H1 (cell line): Measurements from ENCODE around the gene PLSCR3. TPM values are rescaled to one million over a fixed set of nuclear protein-coding genes. Genes with fewer than 3 reads are reported as not detected.

ENCODE experiments used
- CTCF ChIA-PET: fragments of 300-600 bp; sonication (Branson Sonifier 250); formaldehyde crosslinking; loops from one replicate; lab custom pipeline; 2021; ENCODE audit not compliant: partially characterized antibody; lab: Charles Lee
- POLR2A ChIA-PET: fragments of 300-600 bp; sonication (Branson Sonifier 250); formaldehyde crosslinking; loops from one replicate; lab custom pipeline; 2021; ENCODE audit warnings: inconsistent platforms; ENCODE audit not compliant: partially characterized antibody; lab: Charles Lee
- DNase-seq, 2 experiments: peaks; one replicate each; pipeline versions ENCODE4 v3.0.0 to v3.0.0-alpha.2; 2010 to 2022; ENCODE audit warnings: low spot score in 2 of 2, low read depth in 1 of 2, mixed read lengths in 1 of 2
- FAIRE-seq: peaks from 2 replicates; lab custom pipeline; 2011; peaks lifted over from hg19 to GRCh38; lab: Jason Lieb, UNC
- H2AFZ ChIP-seq: 2 replicates; pipeline ENCODE4 v1.8.1; 2012; ENCODE audit warnings: low read length, inconsistent platforms
- H2AK5ac ChIP-seq: 2 replicates; pipeline ENCODE4 v1.6.1; 2013; ENCODE audit warnings: low read depth, low read length
- H2BK120ac ChIP-seq: replicated peaks from 2 replicates; pipeline ENCODE3; 2013; ENCODE audit warnings: low read depth, low read length, inconsistent platforms
- H2BK12ac ChIP-seq: 2 replicates; pipeline ENCODE4 v1.6.1; 2013; ENCODE audit warnings: low read depth, low read length
- H2BK15ac ChIP-seq: 2 replicates; pipeline ENCODE4 v1.6.1; 2013; ENCODE audit warnings: low read length
- H2BK20ac ChIP-seq: 2 replicates; pipeline ENCODE4 v1.6.1; 2013; ENCODE audit warnings: low read length
- H2BK5ac ChIP-seq: 2 replicates; pipeline ENCODE4 v1.6.1; 2013; ENCODE audit warnings: low read depth, low read length
- H3K14ac ChIP-seq: 2 replicates; pipeline ENCODE4 v1.6.1; 2013; ENCODE audit warnings: inconsistent platforms; ENCODE audit not compliant: insufficient read length
- H3K18ac ChIP-seq: 2 replicates; pipeline ENCODE4 v1.6.1; 2013; ENCODE audit warnings: low read length; ENCODE audit errors: extremely low read depth
- H3K23ac ChIP-seq: 2 replicates; pipeline ENCODE4 v1.6.1; 2013; ENCODE audit warnings: inconsistent platforms; ENCODE audit not compliant: insufficient read length
- H3K23me2 ChIP-seq: 2 replicates; pipeline ENCODE4 v1.6.1; 2013; ENCODE audit warnings: low read depth, low read length
- H3K27ac ChIP-seq: 2 replicates; pipeline ENCODE4 v1.6.1; 2011; ENCODE audit warnings: low read depth, low read length, inconsistent platforms
- H3K27me3 ChIP-seq, 4 experiments: replicated peaks in 1 of 4; 1 replicate in 1 of 4; 2 replicates in 3 of 4; pipeline versions ENCODE4 v1.6.1 to v1.8.1; 2011 to 2013; ENCODE audit warnings: low read length in 3 of 4, mild to moderate bottlenecking in 3 of 4, inconsistent platforms in 2 of 4, mixed read lengths in 2 of 4, moderate library complexity in 1 of 4; ENCODE audit not compliant: control insufficient read depth in 3 of 4, insufficient read depth in 3 of 4; ENCODE audit errors: extremely low read depth in 1 of 4
- H3K36me3 ChIP-seq, 4 experiments: 2 replicates each; pipeline versions ENCODE4 v1.6.1 to v1.8.1; 2011 to 2013; ENCODE audit warnings: mild to moderate bottlenecking in 4 of 4, low read length in 3 of 4, moderate library complexity in 2 of 4, control low read depth in 1 of 4, inconsistent platforms in 1 of 4; ENCODE audit not compliant: insufficient read depth in 4 of 4, control insufficient read depth in 2 of 4
- H3K4ac ChIP-seq: replicated peaks from 2 replicates; pipeline ENCODE3; 2013; ENCODE audit warnings: low read length, low read depth, mixed read lengths, inconsistent platforms; ENCODE audit not compliant: insufficient read length
- H3K4me1 ChIP-seq, 4 experiments: replicated peaks in 1 of 4; 1 replicate in 1 of 4; 2 replicates in 3 of 4; pipeline versions ENCODE4 v1.6.1 to v1.8.1; 2011 to 2013; ENCODE audit warnings: low read length in 3 of 4, inconsistent platforms in 2 of 4, mixed read lengths in 1 of 4; ENCODE audit not compliant: insufficient read depth in 4 of 4, control insufficient read depth in 3 of 4
- H3K4me2 ChIP-seq, 2 experiments: 2 replicates each; pipeline versions ENCODE4 v1.6.1 to v1.8.1; 2011 to 2013; ENCODE audit warnings: low read depth in 2 of 2, low read length in 2 of 2, control low read depth in 1 of 2, inconsistent platforms in 1 of 2, mild to moderate bottlenecking in 1 of 2; ENCODE audit not compliant: insufficient read depth in 1 of 2
- H3K4me3 ChIP-seq, 4 experiments: fragments of 200-600, 300-600 bp in 1 of 4; sonication (generic), shearing (Covaris generic), sonication (Bioruptor Twin) in 1 of 4; 2 replicates each; pipeline versions ENCODE4 v1.5.1 to v1.8.1; 2011 to 2016; ENCODE audit warnings: low read length in 4 of 4, low read depth in 3 of 4, control low read depth in 2 of 4, inconsistent platforms in 2 of 4, mild to moderate bottlenecking in 2 of 4, mixed read lengths in 1 of 4, moderate library complexity in 1 of 4; ENCODE audit not compliant: insufficient read depth in 2 of 4; ENCODE audit errors: extremely low read depth in 1 of 4
- H3K56ac ChIP-seq: replicated peaks from 2 replicates; pipeline ENCODE3; 2013; ENCODE audit warnings: low read depth, mild to moderate bottlenecking, mixed read lengths, low read length, inconsistent platforms; ENCODE audit not compliant: insufficient read length
- H3K79me1 ChIP-seq: 2 replicates; pipeline ENCODE4 v1.6.1; 2013; ENCODE audit warnings: low read depth, low read length, control low read depth
- H3K79me2 ChIP-seq, 2 experiments: 2 replicates each; pipeline versions ENCODE4 v1.6.1 to v1.8.1; 2012 to 2013; ENCODE audit warnings: low read length in 2 of 2, mild to moderate bottlenecking in 2 of 2, inconsistent platforms in 1 of 2; ENCODE audit not compliant: insufficient read depth in 2 of 2, control insufficient read depth in 1 of 2
- H3K9ac ChIP-seq, 4 experiments: replicated peaks in 1 of 4; 1 replicate in 1 of 4; 2 replicates in 3 of 4; pipeline versions ENCODE4 v1.6.1 to v1.8.1; 2011 to 2013; ENCODE audit warnings: low read depth in 3 of 4, low read length in 3 of 4, control low read depth in 2 of 4, mild to moderate bottlenecking in 2 of 4, moderate library complexity in 2 of 4, inconsistent platforms in 1 of 4; ENCODE audit errors: extremely low read depth in 1 of 4
- H3K9me3 ChIP-seq, 2 experiments: 2 replicates each; pipeline versions ENCODE4 v1.6.1 to v1.8.1; 2012 to 2013; ENCODE audit warnings: mild to moderate bottlenecking in 2 of 2, moderate library complexity in 2 of 2, control low read depth in 1 of 2, inconsistent platforms in 1 of 2, low read depth in 1 of 2, low read length in 1 of 2, mixed read lengths in 1 of 2; ENCODE audit not compliant: insufficient read depth in 2 of 2
- H4K20me1 ChIP-seq, 2 experiments: replicated peaks in 1 of 2; 2 replicates each; pipeline versions ENCODE3 to v1.8.1; 2011 to 2013; ENCODE audit warnings: inconsistent platforms in 2 of 2, low read length in 2 of 2, mild to moderate bottlenecking in 1 of 2; ENCODE audit not compliant: insufficient read depth in 2 of 2, control insufficient read depth in 1 of 2
- H4K5ac ChIP-seq: 2 replicates; pipeline ENCODE4 v1.6.1; 2013; ENCODE audit warnings: low read length, low read depth, mixed read lengths, inconsistent platforms; ENCODE audit not compliant: insufficient read length
- H4K8ac ChIP-seq: 2 replicates; pipeline ENCODE4 v1.8.0; 2013; ENCODE audit warnings: mild to moderate bottlenecking, moderate library complexity, low read length, inconsistent platforms; ENCODE audit not compliant: insufficient read depth; ENCODE audit errors: extremely low read depth
- H4K91ac ChIP-seq: replicated peaks from 2 replicates; pipeline ENCODE3; 2013; ENCODE audit warnings: low read length, mixed read lengths, inconsistent platforms; ENCODE audit not compliant: insufficient read length
- BCL11A ChIP-seq, 2 experiments: IDR thresholded peaks; one replicate each; pipeline ENCODE4 v1.6.1; 2011; ENCODE audit warnings: low read depth in 2 of 2, low read length in 2 of 2, mild to moderate bottlenecking in 2 of 2
- CBX5 ChIP-seq: fragments of 300-800, 300-1000 bp; sonication (generic); IDR thresholded peaks from 2 replicates; pipeline ENCODE4 v1.7.1; 2016; ENCODE audit warnings: antibody characterized with exemption, low read length, low read depth
- KDM4A ChIP-seq: IDR thresholded peaks from one replicate; pipeline ENCODE4 v1.7.1; 2012; ENCODE audit warnings: low read depth, mild to moderate bottlenecking, moderate library complexity, low read length, inconsistent platforms; ENCODE audit not compliant: severe bottlenecking
- MAFK ChIP-seq: IDR thresholded peaks from 2 replicates; pipeline ENCODE4 v1.6.1; 2012; ENCODE audit warnings: low read depth, mild to moderate bottlenecking, improper control_type of control experiment, low read length
- POLR2A ChIP-seq, 2 experiments: IDR thresholded peaks; 1 replicate in 1 of 2; 2 replicates in 1 of 2; pipeline ENCODE4 v1.6.1; 2011; ENCODE audit warnings: low read depth in 2 of 2, low read length in 2 of 2, mild to moderate bottlenecking in 2 of 2; ENCODE audit errors: control extremely low read depth in 1 of 2
- RAD21 ChIP-seq, 2 experiments: IDR thresholded peaks in 1 of 2; conservative IDR thresholded peaks in 1 of 2; 2 replicates each; pipeline ENCODE4 v1.6.1; 2011; ENCODE audit warnings: low read depth in 2 of 2, low read length in 2 of 2, improper control_type of control experiment in 1 of 2, inconsistent platforms in 1 of 2, mild to moderate bottlenecking in 1 of 2, moderate library complexity in 1 of 2
- RFX5 ChIP-seq: IDR thresholded peaks from 2 replicates; pipeline ENCODE4 v1.6.1; 2011; ENCODE audit warnings: low read depth, low read length, improper control_type of control experiment, borderline replicate concordance
- TCF12 ChIP-seq: IDR thresholded peaks from 2 replicates; pipeline ENCODE4 v1.6.1; 2011; ENCODE audit warnings: low read depth, mild to moderate bottlenecking, low read length
- whole genome bisulfite sequencing, 2 experiments: shearing (Covaris generic) in 1 of 2; methylation state at CpG; one replicate each; pipeline versions ENCODE4 v1.1.6 to v1.1.7; 2013 to 2015; ENCODE audit warnings: low lambda C conversion rate in 2 of 2, mixed read lengths in 2 of 2, inconsistent platforms in 1 of 2, low coverage in 1 of 2, missing lambda C conversion rate in 1 of 2; ENCODE audit not compliant: insufficient replicate concordance in 2 of 2, insufficient coverage in 1 of 2, insufficient read length in 1 of 2; ENCODE audit errors: extremely low coverage in 1 of 2, missing lambda C conversion rate in 1 of 2; 5-methylcytosine and 5-hydroxymethylcytosine counted together
- polyA plus RNA-seq, 7 experiments: library from polyadenylated mRNA; depleted of rRNA in 3 of 7; stranded (reverse) in 5 of 7; unstranded in 2 of 7; fragments of >200 nt in 5 of 7; fragments of 200-250 nt in 2 of 7; gene quantifications; 1 replicate in 5 of 7; 2 replicates in 1 of 7; 4 replicates in 1 of 7; pipeline versions ENCODE4 v1.2.1 to v1.2.3, GENCODE V29; 2011 to 2013; ENCODE audit warnings: missing spikeins in 2 of 7, mixed read lengths in 2 of 7
- total RNA-seq: library from RNA; stranded (reverse); fragmentation: NEBNext Ultra II Directional; extraction: Animal tissue kit (Norgen Biotek cat#: 25700); gene quantifications from 2 replicates; pipeline ENCODE4 v1.2.1, GENCODE V29; 2021
- TF ChIP-seq, protein P1 (sequence below): IDR thresholded peaks from 2 replicates; pipeline ENCODE4 v1.6.1; 2011; ENCODE audit warnings: low read length, improper control_type of control experiment
- TF ChIP-seq, protein P2 (sequence below): IDR thresholded peaks from 2 replicates; pipeline ENCODE4 v1.6.1; 2012; ENCODE audit warnings: inconsistent platforms

Gene PLSCR3
- total and polyA plus RNA-seq, 2 of the 8 experiments (the other 6 are each of a cell fraction or from before 2014, with no cell fraction given), result 36.1 to 38.7 TPM

DNA sequence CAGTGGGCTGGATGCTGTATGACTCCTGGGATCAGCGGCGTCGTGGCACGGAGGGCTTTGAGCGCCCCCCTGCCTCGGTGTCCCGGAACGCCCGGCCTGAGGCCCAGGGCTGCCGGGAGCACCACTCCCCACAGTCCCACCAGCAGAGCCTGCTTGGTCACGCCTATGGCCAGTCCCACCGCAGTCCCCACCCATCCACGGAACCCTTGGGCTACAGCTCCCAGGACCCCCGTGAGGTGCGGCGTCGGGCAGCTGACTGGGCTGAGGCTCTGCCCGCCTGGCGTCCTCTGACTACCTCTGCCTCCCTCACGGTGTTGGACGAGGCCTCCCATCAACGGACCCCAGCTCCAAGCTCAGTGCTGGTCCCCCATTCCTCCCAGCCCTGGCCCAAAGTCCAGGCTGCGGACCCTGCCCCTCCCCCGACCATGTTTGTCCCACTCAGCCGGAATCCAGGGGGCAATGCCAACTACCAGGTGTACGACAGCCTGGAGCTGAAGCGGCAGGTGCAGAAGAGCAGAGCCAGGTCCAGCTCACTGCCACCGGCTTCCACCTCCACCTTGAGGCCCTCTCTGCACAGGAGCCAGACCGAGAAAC lies 32.7 kb upstream of the PLSCR3 start:
- H3K14ac ChIP-seq, result no peak overlapping the region
- H3K4me2 ChIP-seq, result no peak overlapping the region
- H3K27ac ChIP-seq, result no peak overlapping the region
- H3K9ac ChIP-seq, result no peak overlapping the region
- no peak overlapping the region for H3K4me3 ChIP-seq
- H3K23me2 ChIP-seq, result no peaks in the 10 kb centered on the region
- H3K18ac ChIP-seq, result no peak overlapping the region
- H2BK12ac ChIP-seq, result peak overlapping the region; percentile 6; the same call in 1 of the 2 replicates
- no peaks in the 10 kb centered on the region; a peak in 1 of 7 replicates for H3K27me3 ChIP-seq
- no peak overlapping the region for H3K4ac ChIP-seq
- no peak for DNase-seq
- ChIA-PET POLR2A (interaction anchor here (0.9 to 2.0 kb wide), 4 partner anchors 11 to 58 kb away, joined by 3 to 6 read pairs (median 5); no protein-coding TSS in a partner anchor), CTCF (interaction anchor here (0.7 to 3.3 kb wide), 5 partner anchors 8 to 133 kb away, joined by 3 to 17 read pairs (median 4); partner anchors contain the start of gene TMEM102)
- H3K4me1 ChIP-seq, result no peaks in the 10 kb centered on the region; a peak in 1 of 7 replicates
- H3K36me3 ChIP-seq, result no peaks in the 10 kb centered on the region
- H2BK120ac ChIP-seq, result no peak overlapping the region
- peaks cover 0 to 3% of the 10 kb centered on the region in 2 experiments for H4K20me1 ChIP-seq
- WGBS, 2 experiments, result 90% methylated on average over 21 of the region's 29 CpGs; no CpG with 5 or more reads in 1 of the 2 experiments
- H2BK15ac ChIP-seq, result no peak overlapping the region; the same call in 1 of the 2 replicates
- no peak overlapping the region for H2AK5ac ChIP-seq
- no peak overlapping the region for H3K56ac ChIP-seq
- no peak for FAIRE-seq
- no peak overlapping the region for H4K5ac ChIP-seq
- no peak overlapping the region for H2BK5ac ChIP-seq
- H3K79me1 ChIP-seq, result no peaks in the 10 kb centered on the region
- no peak overlapping the region for H2BK20ac ChIP-seq
- H3K79me2 ChIP-seq, result no peaks in the 10 kb centered on the region
- no peak overlapping the region for H2AFZ ChIP-seq
- no peak overlapping the region for H3K23ac ChIP-seq
- no peak overlapping the region for H4K91ac ChIP-seq
- TF ChIP-seq, protein P1, sequence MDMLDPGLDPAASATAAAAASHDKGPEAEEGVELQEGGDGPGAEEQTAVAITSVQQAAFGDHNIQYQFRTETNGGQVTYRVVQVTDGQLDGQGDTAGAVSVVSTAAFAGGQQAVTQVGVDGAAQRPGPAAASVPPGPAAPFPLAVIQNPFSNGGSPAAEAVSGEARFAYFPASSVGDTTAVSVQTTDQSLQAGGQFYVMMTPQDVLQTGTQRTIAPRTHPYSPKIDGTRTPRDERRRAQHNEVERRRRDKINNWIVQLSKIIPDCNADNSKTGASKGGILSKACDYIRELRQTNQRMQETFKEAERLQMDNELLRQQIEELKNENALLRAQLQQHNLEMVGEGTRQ, result no peak
- TF ChIP-seq, protein P2, sequence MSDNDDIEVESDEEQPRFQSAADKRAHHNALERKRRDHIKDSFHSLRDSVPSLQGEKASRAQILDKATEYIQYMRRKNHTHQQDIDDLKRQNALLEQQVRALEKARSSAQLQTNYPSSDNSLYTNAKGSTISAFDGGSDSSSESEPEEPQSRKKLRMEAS, result no peak
- TF ChIP-seq CBX5, result no peak
- no peak for TF ChIP-seq POLR2A (IDR thresholded peaks at IDR 0.05; ENCODE audit: control extremely low read depth in 1 of 2, low read depth in 2 of 2, low read length in 2 of 2)
- no peak for TF ChIP-seq RFX5
- TF ChIP-seq KDM4A, result no peak
- no peak; a peak in 1 of 4 replicates for TF ChIP-seq RAD21 (IDR thresholded peaks at IDR 0.05 in 1 of 2, conservative IDR thresholded peaks at IDR 0.05 in 1 of 2; ENCODE audit: low read depth in 2 of 2, low read length in 2 of 2)
- no peak for TF ChIP-seq BCL11A (IDR thresholded peaks at IDR 0.05; ENCODE audit: low read depth in 2 of 2, low read length in 2 of 2)
- no peak for TF ChIP-seq TCF12
- no peak for TF ChIP-seq MAFK
- no peak overlapping the region for H4K8ac ChIP-seq
- H3K9me3 ChIP-seq, result no peaks in the 10 kb centered on the region
